Endodermal cell (in vitro differentiated cells): Measurements from ENCODE around the gene GAA. TPM values are rescaled to one million over a fixed set of nuclear protein-coding genes. Genes with fewer than 3 reads are reported as not detected.

ENCODE experiments used
- DNase-seq: peaks from one replicate; pipeline ENCODE4 v3.0.0-alpha.2; 2017
- H3K27ac ChIP-seq: 2 replicates; pipeline ENCODE4 v1.5.1; 2013; ENCODE audit warnings: mild to moderate bottlenecking, low read depth, low read length, moderate library complexity
- H3K27me3 ChIP-seq: 2 replicates; pipeline ENCODE4 v1.6.1; 2013; ENCODE audit warnings: mild to moderate bottlenecking, low read length, moderate library complexity; ENCODE audit not compliant: insufficient read depth, control insufficient read depth, poor library complexity, severe bottlenecking
- H3K36me3 ChIP-seq: 2 replicates; pipeline ENCODE4 v1.7.0; 2013; ENCODE audit warnings: mild to moderate bottlenecking, low read length, moderate library complexity; ENCODE audit not compliant: control insufficient read depth, insufficient read depth
- H3K4me1 ChIP-seq: one replicate; pipeline ENCODE4 v1.7.0; 2013; ENCODE audit warnings: low read length; ENCODE audit not compliant: control insufficient read depth, insufficient read depth
- H3K4me3 ChIP-seq: 2 replicates; pipeline ENCODE4 v1.5.1; 2013; ENCODE audit warnings: mild to moderate bottlenecking, low read length, moderate library complexity
- H3K9ac ChIP-seq: 2 replicates; pipeline ENCODE4 v1.6.1; 2013; ENCODE audit warnings: mild to moderate bottlenecking, low read length, moderate library complexity; ENCODE audit not compliant: poor library complexity, severe bottlenecking; ENCODE audit errors: extremely low read depth
- H3K9me3 ChIP-seq: 2 replicates; pipeline ENCODE4 v1.6.1; 2013; ENCODE audit warnings: mild to moderate bottlenecking, low read length, moderate library complexity; ENCODE audit not compliant: control insufficient read depth
- H3K27ac Mint-ChIP-seq: 2 replicates; pipeline ENCODE4 v1.8.0; 2020; ENCODE audit warnings: mixed read lengths
- H3K27me3 Mint-ChIP-seq: 2 replicates; pipeline ENCODE4 v1.8.0; 2021; ENCODE audit warnings: mild to moderate bottlenecking, mixed read lengths; ENCODE audit not compliant: insufficient read depth
- H3K36me3 Mint-ChIP-seq: 2 replicates; pipeline ENCODE4 v1.8.0; 2020; ENCODE audit warnings: low read depth, mixed read lengths
- H3K4me1 Mint-ChIP-seq: 2 replicates; pipeline ENCODE4 v1.8.0; 2020; ENCODE audit warnings: mixed read lengths
- H3K4me3 Mint-ChIP-seq: 2 replicates; pipeline ENCODE4 v1.8.0; 2020; ENCODE audit warnings: mild to moderate bottlenecking, moderate library complexity, mixed read lengths
- H3K9me3 Mint-ChIP-seq: 2 replicates; pipeline ENCODE4 v1.8.0; 2020; ENCODE audit warnings: mild to moderate bottlenecking, mixed read lengths
- WGBS, 2 experiments: methylation state at CpG; one replicate each; pipeline versions ENCODE4 v1.1.5 to v1.1.7; 2013; ENCODE audit warnings: missing lambda C conversion rate in 2 of 2, mixed read lengths in 1 of 2; ENCODE audit not compliant: insufficient coverage in 1 of 2, insufficient read length in 1 of 2; 5-methylcytosine and 5-hydroxymethylcytosine counted together
- total RNA-seq, 2 donors: library from RNA; stranded (reverse); fragmentation: NEBNext Ultra II Directional in 1 of 2; extraction: Animal tissue kit (Norgen Biotek cat#: 25700) in 1 of 2; gene quantifications; 2 replicates in 1 of 2; 3 replicates in 1 of 2; pipeline ENCODE4 v1.2.1, GENCODE V29; 2021
- TF ChIP-seq, protein P1 (sequence below): fragments of 200-600 bp; sonication (generic); conservative IDR thresholded peaks from 2 replicates; pipeline ENCODE4 v1.5.0; 2021; ENCODE audit warnings: antibody characterized with exemption, mild to moderate bottlenecking

The GAA gene
- total RNA-seq, 2 donors from 2014 or later = 46.4 to 72.3 TPM

DNA sequence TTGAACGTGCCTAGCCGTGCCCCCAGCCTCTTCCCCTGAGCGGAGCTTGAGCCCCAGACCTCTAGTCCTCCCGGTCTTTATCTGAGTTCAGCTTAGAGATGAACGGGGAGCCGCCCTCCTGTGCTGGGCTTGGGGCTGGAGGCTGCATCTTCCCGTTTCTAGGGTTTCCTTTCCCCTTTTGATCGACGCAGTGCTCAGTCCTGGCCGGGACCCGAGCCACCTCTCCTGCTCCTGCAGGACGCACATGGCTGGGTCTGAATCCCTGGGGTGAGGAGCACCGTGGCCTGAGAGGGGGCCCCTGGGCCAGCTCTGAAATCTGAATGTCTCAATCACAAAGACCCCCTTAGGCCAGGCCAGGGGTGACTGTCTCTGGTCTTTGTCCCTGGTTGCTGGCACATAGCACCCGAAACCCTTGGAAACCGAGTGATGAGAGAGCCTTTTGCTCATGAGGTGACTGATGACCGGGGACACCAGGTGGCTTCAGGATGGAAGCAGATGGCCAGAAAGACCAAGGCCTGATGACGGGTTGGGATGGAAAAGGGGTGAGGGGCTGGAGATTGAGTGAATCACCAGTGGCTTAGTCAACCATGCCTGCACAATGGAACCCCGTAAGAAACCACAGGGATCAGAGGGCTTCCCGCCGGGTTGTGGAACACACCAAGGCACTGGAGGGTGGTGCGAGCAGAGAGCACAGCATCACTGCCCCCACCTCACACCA lies 724 bp downstream of the GAA start:
- Mint-ChIP-seq H3K9me3 (no peaks in the 10 kb centered on the region), H3K27me3 (peaks cover 7% of the 10 kb centered on the region), H3K4me3 (peak overlapping the region; percentile 75), H3K27ac (peak overlapping the region; percentile 94), H3K4me1 (peaks cover 16% of the 10 kb centered on the region), H3K36me3 (no peaks in the 10 kb centered on the region)
- no peak for DNase-seq
- Histone ChIP-seq H3K4me1 (no peaks in the 10 kb centered on the region), H3K4me3 (peak overlapping the region; percentile 88), H3K9me3 (no peaks in the 10 kb centered on the region), H3K27me3 (no peaks in the 10 kb centered on the region), H3K27ac (peak overlapping the region; percentile 96), H3K36me3 (no peaks in the 10 kb centered on the region), H3K9ac (peak overlapping the region; percentile 76)
- 31 to 33% methylated on average over 16 to 21 of the region's 21 CpGs for WGBS, 2 experiments
- TF ChIP-seq, protein P1, sequence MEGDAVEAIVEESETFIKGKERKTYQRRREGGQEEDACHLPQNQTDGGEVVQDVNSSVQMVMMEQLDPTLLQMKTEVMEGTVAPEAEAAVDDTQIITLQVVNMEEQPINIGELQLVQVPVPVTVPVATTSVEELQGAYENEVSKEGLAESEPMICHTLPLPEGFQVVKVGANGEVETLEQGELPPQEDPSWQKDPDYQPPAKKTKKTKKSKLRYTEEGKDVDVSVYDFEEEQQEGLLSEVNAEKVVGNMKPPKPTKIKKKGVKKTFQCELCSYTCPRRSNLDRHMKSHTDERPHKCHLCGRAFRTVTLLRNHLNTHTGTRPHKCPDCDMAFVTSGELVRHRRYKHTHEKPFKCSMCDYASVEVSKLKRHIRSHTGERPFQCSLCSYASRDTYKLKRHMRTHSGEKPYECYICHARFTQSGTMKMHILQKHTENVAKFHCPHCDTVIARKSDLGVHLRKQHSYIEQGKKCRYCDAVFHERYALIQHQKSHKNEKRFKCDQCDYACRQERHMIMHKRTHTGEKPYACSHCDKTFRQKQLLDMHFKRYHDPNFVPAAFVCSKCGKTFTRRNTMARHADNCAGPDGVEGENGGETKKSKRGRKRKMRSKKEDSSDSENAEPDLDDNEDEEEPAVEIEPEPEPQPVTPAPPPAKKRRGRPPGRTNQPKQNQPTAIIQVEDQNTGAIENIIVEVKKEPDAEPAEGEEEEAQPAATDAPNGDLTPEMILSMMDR = no peak

DNA sequence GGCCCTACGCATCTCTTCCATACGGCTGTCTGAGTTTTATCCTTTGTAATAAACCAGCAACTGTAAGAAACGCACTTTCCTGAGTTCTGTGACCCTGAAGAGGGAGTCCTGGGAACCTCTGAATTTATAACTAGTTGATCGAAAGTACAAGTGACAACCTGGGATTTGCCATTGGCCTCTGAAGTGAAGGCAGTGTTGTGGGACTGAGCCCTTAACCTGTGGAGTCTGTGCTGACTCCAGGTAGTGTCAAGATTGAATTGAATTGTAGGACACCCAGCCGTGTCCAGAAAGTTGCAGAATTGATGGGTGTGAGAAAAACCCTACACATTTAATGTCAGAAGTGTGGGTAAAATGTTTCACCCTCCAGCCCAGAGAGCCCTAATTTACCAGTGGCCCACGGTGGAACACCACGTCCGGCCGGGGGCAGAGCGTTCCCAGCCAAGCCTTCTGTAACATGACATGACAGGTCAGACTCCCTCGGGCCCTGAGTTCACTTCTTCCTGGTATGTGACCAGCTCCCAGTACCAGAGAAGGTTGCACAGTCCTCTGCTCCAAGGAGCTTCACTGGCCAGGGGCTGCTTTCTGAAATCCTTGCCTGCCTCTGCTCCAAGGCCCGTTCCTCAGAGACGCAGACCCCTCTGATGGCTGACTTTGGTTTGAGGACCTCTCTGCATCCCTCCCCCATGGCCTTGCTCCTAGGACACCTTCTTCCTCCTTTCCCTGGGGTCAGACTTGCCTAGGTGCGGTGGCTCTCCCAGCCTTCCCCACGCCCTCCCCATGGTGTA lies 1.5 kb downstream of the GAA start:
- no peaks in the 10 kb centered on the region for H3K36me3 ChIP-seq
- H3K27ac ChIP-seq = peak overlapping the region; percentile 86
- no peaks in the 10 kb centered on the region for H3K36me3 Mint-ChIP-seq
- WGBS, 2 experiments = 91 to 93% methylated on average over 13 to 15 of the region's 15 CpGs
- H3K27me3 Mint-ChIP-seq = peaks cover 7% of the 10 kb centered on the region
- no peak overlapping the region for H3K9ac ChIP-seq
- H3K4me1 ChIP-seq = no peaks in the 10 kb centered on the region
- no peaks in the 10 kb centered on the region for H3K27me3 ChIP-seq
- no peak overlapping the region for H3K27ac Mint-ChIP-seq
- no peaks in the 10 kb centered on the region for H3K9me3 ChIP-seq
- no peak for DNase-seq
- TF ChIP-seq, protein P1 = no peak
- H3K9me3 Mint-ChIP-seq = no peaks in the 10 kb centered on the region
- H3K4me3 ChIP-seq = peak overlapping the region; percentile 88
- peaks cover 16% of the 10 kb centered on the region for H3K4me1 Mint-ChIP-seq
- H3K4me3 Mint-ChIP-seq = peak overlapping the region; percentile 75

DNA sequence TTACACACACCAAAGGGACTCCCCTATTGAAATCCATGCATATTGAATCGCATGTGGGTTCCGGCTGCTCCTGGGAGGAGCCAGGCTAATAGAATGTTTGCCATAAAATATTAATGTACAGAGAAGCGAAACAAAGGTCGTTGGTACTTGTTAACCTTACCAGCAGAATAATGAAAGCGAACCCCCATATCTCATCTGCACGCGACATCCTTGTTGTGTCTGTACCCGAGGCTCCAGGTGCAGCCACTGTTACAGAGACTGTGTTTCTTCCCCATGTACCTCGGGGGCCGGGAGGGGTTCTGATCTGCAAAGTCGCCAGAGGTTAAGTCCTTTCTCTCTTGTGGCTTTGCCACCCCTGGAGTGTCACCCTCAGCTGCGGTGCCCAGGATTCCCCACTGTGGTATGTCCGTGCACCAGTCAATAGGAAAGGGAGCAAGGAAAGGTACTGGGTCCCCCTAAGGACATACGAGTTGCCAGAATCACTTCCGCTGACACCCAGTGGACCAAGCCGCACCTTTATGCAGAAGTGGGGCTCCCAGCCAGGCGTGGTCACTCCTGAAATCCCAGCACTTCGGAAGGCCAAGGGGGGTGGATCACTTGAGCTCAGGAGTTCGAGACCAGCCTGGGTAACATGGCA lies 2.2 kb downstream of the GAA start:
- H3K4me1 ChIP-seq = no peaks in the 10 kb centered on the region
- peaks cover 16% of the 10 kb centered on the region for H3K4me1 Mint-ChIP-seq
- no peaks in the 10 kb centered on the region for H3K9me3 Mint-ChIP-seq
- TF ChIP-seq, protein P1 = no peak
- no peak overlapping the region for H3K27ac ChIP-seq
- no peak overlapping the region for H3K4me3 Mint-ChIP-seq
- no peak overlapping the region for H3K27ac Mint-ChIP-seq
- H3K27me3 Mint-ChIP-seq = peaks cover 7% of the 10 kb centered on the region
- DNase-seq = peak; percentile 43
- 85 to 89% methylated on average over 16 to 19 of the region's 19 CpGs for WGBS, 2 experiments
- no peaks in the 10 kb centered on the region for H3K27me3 ChIP-seq
- no peak overlapping the region for H3K4me3 ChIP-seq
- H3K36me3 ChIP-seq = no peaks in the 10 kb centered on the region
- no peaks in the 10 kb centered on the region for H3K36me3 Mint-ChIP-seq
- H3K9ac ChIP-seq = no peak overlapping the region
- H3K9me3 ChIP-seq = no peaks in the 10 kb centered on the region
